NCI-H2107 treated with DMSO at 0.1 percent for 48 hours (cell line): Measurements from ENCODE around the gene RAB3GAP1.

Experiments used
- DNase-seq: peaks from one replicate; lab custom pipeline; 2025; ENCODE audit not compliant: unreplicated experiment; lab: John Stamatoyannopoulos, UW

Gene RAB3GAP1

GRCh38 chr2:135208016-135208415 lies 155.9 kb downstream of the RAB3GAP1 start:
- no peak for DNase-seq

- DNase-seq = no peak
Measured at GRCh38 chr2:135212757-135213156, 160.7 kb downstream of the RAB3GAP1 start.

GRCh38 chr2:135218426-135218825 lies 166.3 kb downstream of the RAB3GAP1 start:
- no peak for DNase-seq

GRCh38 chr2:135219226-135219625 lies 167.1 kb downstream of the RAB3GAP1 start:
- DNase-seq = no peak
